Brain microvascular endothelial cell (primary cell): Measurements from ENCODE around the gene PDE4A.

Experiments used
- DNase-seq: peaks from one replicate; pipeline ENCODE4 v3.0.0-alpha.2; 2020
- H3K27ac ChIP-seq: fragments of 250-450 bp; sonication (Bioruptor Pico); 2 replicates; pipeline ENCODE4 v1.5.1; 2020; ENCODE audit warnings: mild to moderate bottlenecking, moderate library complexity
- H3K27me3 ChIP-seq: fragments of 250-450 bp; sonication (Bioruptor Pico); replicated peaks from 2 replicates; pipeline ENCODE4 v1.5.1; 2020; ENCODE audit warnings: mild to moderate bottlenecking
- H3K36me3 ChIP-seq: fragments of 250-450 bp; sonication (Bioruptor Pico); replicated peaks from 2 replicates; pipeline ENCODE4 v1.5.1; 2020; ENCODE audit warnings: mild to moderate bottlenecking
- H3K4me3 ChIP-seq: 2 replicates; pipeline ENCODE4 v1.5.1; 2011; ENCODE audit warnings: low read depth, mild to moderate bottlenecking, control low read depth, low read length, moderate library complexity
- CTCF ChIP-seq: IDR thresholded peaks from 2 replicates; pipeline ENCODE4 v1.5.1; 2011; ENCODE audit warnings: low read depth, mild to moderate bottlenecking, moderate library complexity, low read length, control low read depth, inconsistent platforms; ENCODE audit errors: missing control alignments
- in situ Hi-C: cut with HindIII; loops from 2 replicates; pipeline ENCODE4 v1.10.0; 2017; ENCODE audit warnings: low sequenced_read_pairs, low pct_ligation_motif_present

The PDE4A gene

GRCh38 chr19:10428996-10429381 is 8.7 kb downstream of the PDE4A start:
- Histone ChIP-seq H3K36me3 (no peaks in the 10 kb centered on the region), H3K27ac (no peak overlapping the region), H3K27me3 (no peaks in the 10 kb centered on the region), H3K4me3 (no peak overlapping the region)
- DNase-seq, result no peak
- in situ Hi-C loops, result no loop called here
- no peak for TF ChIP-seq CTCF

- in situ Hi-C loops, result no loop called here
- H3K27ac ChIP-seq, result no peak overlapping the region
- peak overlapping the region; percentile 58 for H3K4me3 ChIP-seq
Observed at GRCh38 chr19:10430505-10431253, 10.3 kb downstream of the PDE4A start.

GRCh38 chr19:10431254-10431942 is 11.1 kb downstream of the PDE4A start:
- in situ Hi-C loops, result no loop called here
- DNase-seq, result no peak
- no peaks in the 10 kb centered on the region for H3K27me3 ChIP-seq
- no peak overlapping the region for H3K27ac ChIP-seq
- TF ChIP-seq CTCF, result no peak
- peak overlapping the region; percentile 58 for H3K4me3 ChIP-seq
- no peaks in the 10 kb centered on the region for H3K36me3 ChIP-seq

More at GRCh38 chr19:10430505-10431253, 10.3 kb downstream of the PDE4A start:
- DNase-seq, result no peak
- peak; percentile 13 for TF ChIP-seq CTCF
- H3K27me3 ChIP-seq, result no peaks in the 10 kb centered on the region
- H3K36me3 ChIP-seq, result no peaks in the 10 kb centered on the region

GRCh38 chr19:10431943-10432735 is 11.8 kb downstream of the PDE4A start:
- Histone ChIP-seq H3K36me3 (no peaks in the 10 kb centered on the region), H3K27me3 (no peaks in the 10 kb centered on the region), H3K4me3 (peak overlapping the region; percentile 58), H3K27ac (no peak overlapping the region)
- in situ Hi-C loops, result no loop called here
- no peak for DNase-seq
- no peak for TF ChIP-seq CTCF

GRCh38 chr19:10432736-10433130 is 12.4 kb downstream of the PDE4A start:
- Histone ChIP-seq H3K27ac (no peak overlapping the region), H3K27me3 (no peaks in the 10 kb centered on the region), H3K36me3 (no peaks in the 10 kb centered on the region), H3K4me3 (peak overlapping the region; percentile 27)
- TF ChIP-seq CTCF, result no peak
- in situ Hi-C loops, result no loop called here
- no peak for DNase-seq
